Esophagus squamous epithelium (tissue), 4 donors: ENCODE results near the gene CYCS.

Source experiments
- POLR2A ChIP-seq, 4 donors: fragments of 450-650 bp; IDR thresholded peaks; one replicate each; pipeline ENCODE4 v1.6.1; 2017; ENCODE audit warnings: antibody characterized with exemption in 4 of 4, mild to moderate bottlenecking in 4 of 4, moderate library complexity in 3 of 4
- TF ChIP-seq, protein P1 (sequence below), 6 experiments: fragments of 450-650 bp in 4 of 6; fragments of 200-600 bp in 2 of 6; sonication (generic) in 2 of 6; IDR thresholded peaks; one replicate each; pipeline ENCODE4 v1.5.1; 2016 to 2019; ENCODE audit warnings: antibody characterized with exemption in 6 of 6, mild to moderate bottlenecking in 4 of 6, moderate library complexity in 4 of 6

DNA sequence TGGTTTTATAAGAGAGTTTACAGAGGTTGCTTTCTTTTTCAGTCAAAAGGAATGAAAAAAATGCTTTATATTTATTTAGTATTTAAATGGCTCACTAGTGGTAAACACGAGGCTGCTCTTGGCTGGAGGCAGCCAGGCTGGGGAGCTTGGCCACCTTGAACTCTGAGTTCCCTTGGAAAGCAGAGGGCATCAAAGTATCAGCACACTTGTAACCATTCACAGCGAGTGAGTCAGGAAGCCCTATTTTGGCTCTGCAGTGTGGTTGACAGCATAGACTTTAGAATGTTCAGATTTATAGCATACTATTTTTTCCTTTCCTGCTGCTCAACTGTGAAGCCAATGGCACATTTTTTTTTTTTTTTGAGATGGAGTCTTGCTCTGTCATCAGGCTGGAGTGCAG, 51.6 kb downstream of the CYCS start:
- TF ChIP-seq, protein P1, sequence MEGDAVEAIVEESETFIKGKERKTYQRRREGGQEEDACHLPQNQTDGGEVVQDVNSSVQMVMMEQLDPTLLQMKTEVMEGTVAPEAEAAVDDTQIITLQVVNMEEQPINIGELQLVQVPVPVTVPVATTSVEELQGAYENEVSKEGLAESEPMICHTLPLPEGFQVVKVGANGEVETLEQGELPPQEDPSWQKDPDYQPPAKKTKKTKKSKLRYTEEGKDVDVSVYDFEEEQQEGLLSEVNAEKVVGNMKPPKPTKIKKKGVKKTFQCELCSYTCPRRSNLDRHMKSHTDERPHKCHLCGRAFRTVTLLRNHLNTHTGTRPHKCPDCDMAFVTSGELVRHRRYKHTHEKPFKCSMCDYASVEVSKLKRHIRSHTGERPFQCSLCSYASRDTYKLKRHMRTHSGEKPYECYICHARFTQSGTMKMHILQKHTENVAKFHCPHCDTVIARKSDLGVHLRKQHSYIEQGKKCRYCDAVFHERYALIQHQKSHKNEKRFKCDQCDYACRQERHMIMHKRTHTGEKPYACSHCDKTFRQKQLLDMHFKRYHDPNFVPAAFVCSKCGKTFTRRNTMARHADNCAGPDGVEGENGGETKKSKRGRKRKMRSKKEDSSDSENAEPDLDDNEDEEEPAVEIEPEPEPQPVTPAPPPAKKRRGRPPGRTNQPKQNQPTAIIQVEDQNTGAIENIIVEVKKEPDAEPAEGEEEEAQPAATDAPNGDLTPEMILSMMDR (IDR thresholded peaks at IDR 0.05) = no peak
- no peak for TF ChIP-seq POLR2A (IDR thresholded peaks at IDR 0.05)
